Measurements from ENCODE around the gene NAV2. TPM values are rescaled to one million over a fixed set of nuclear protein-coding genes. Genes with fewer than 3 reads are reported as not detected.

Gene NAV2
- polyA plus RNA-seq, 1 donor (not counting 4 experiments of a cell fraction or from before 2014, with no cell fraction given) = 4.0 TPM

- Histone ChIP-seq H3K9me3 (ENCODE audit: control insufficient read depth, low read depth, low read length) (no peaks in the 10 kb centered on the region), H2AFZ (ENCODE audit: control insufficient read depth, low read length) (no peak overlapping the region), H3K4me1 (ENCODE audit: control insufficient read depth, extremely low read depth, insufficient read depth, low read length) (peaks cover 3% of the 10 kb centered on the region), H3K9ac (ENCODE audit: control insufficient read depth, extremely low read depth, insufficient read depth, low read length) (no peak overlapping the region), H3K4me2 (ENCODE audit: control insufficient read depth, extremely low read depth, insufficient read depth, low read depth, low read length) (no peak overlapping the region), H3K79me2 (ENCODE audit: control insufficient read depth, insufficient read depth, low read length) (no peaks in the 10 kb centered on the region), H3K27me3 (ENCODE audit: control insufficient read depth, extremely low read depth, insufficient read depth, low read length) (no peaks in the 10 kb centered on the region), H3K9me1 (ENCODE audit: control insufficient read depth, extremely low read depth, insufficient read depth, low read length) (no peaks in the 10 kb centered on the region), H3K27ac (ENCODE audit: control insufficient read depth, insufficient read depth, low read length) (no peak overlapping the region), H3K36me3 (ENCODE audit: control insufficient read depth in 2 of 2, extremely low read depth in 1 of 2, insufficient read depth in 2 of 2, low read length in 2 of 2) (no peaks in the 10 kb centered on the region), H4K20me1 (ENCODE audit: control insufficient read depth, extremely low read depth, insufficient read depth, low read length) (no peaks in the 10 kb centered on the region), H3K4me3 (ENCODE audit: control insufficient read depth in 2 of 3, extremely low read depth in 1 of 3, insufficient read depth in 2 of 3, low read depth in 1 of 3, low read length in 3 of 3) (no peak overlapping the region)
- TF ChIP-seq CTCF (optimal IDR thresholded peaks at IDR 0.05 in 1 of 3, IDR thresholded peaks at IDR 0.05 in 1 of 3, conservative IDR thresholded peaks at IDR 0.05 in 1 of 3; ENCODE audit: extremely low read depth in 1 of 3, insufficient read depth in 2 of 3, low read length in 3 of 3) = no peak
- TF ChIP-seq EZH2 (IDR thresholded peaks at IDR 0.05; ENCODE audit: low read length) = no peak
- FAIRE-seq (no peak), DNase-seq (ENCODE audit: low read depth, low spot score) (no peak)
- dilution Hi-C loops (cut with MboI; ENCODE audit: extremely low pct_ligation_motif_present, low sequenced_read_pairs) = no loop called here
Observed at GRCh38 chr11:19872512-19873145, 160.0 kb downstream of the NAV2 start.

- H3K4me2 ChIP-seq (ENCODE audit: control insufficient read depth, extremely low read depth, insufficient read depth, low read depth, low read length) = no peak overlapping the region
- H3K9ac ChIP-seq (ENCODE audit: control insufficient read depth, extremely low read depth, insufficient read depth, low read length) = no peak overlapping the region
- FAIRE-seq = no peak
- H3K4me1 ChIP-seq (ENCODE audit: control insufficient read depth, extremely low read depth, insufficient read depth, low read length) = no peaks in the 10 kb centered on the region
- dilution Hi-C loops (cut with MboI; ENCODE audit: extremely low pct_ligation_motif_present, low sequenced_read_pairs) = no loop called here
- H3K9me1 ChIP-seq (ENCODE audit: control insufficient read depth, extremely low read depth, insufficient read depth, low read length) = no peaks in the 10 kb centered on the region
- H3K36me3 ChIP-seq (ENCODE audit: control insufficient read depth in 2 of 2, extremely low read depth in 1 of 2, insufficient read depth in 2 of 2, low read length in 2 of 2) = no peaks in the 10 kb centered on the region
- no peak overlapping the region for H3K27ac ChIP-seq (ENCODE audit: control insufficient read depth, insufficient read depth, low read length)
- H3K9me3 ChIP-seq (ENCODE audit: control insufficient read depth, low read depth, low read length) = no peaks in the 10 kb centered on the region
- H2AFZ ChIP-seq (ENCODE audit: control insufficient read depth, low read length) = no peak overlapping the region
- H3K27me3 ChIP-seq (ENCODE audit: control insufficient read depth, extremely low read depth, insufficient read depth, low read length) = no peaks in the 10 kb centered on the region
- H4K20me1 ChIP-seq (ENCODE audit: control insufficient read depth, extremely low read depth, insufficient read depth, low read length) = no peaks in the 10 kb centered on the region
- no peak overlapping the region for H3K4me3 ChIP-seq (ENCODE audit: control insufficient read depth in 2 of 3, extremely low read depth in 1 of 3, insufficient read depth in 2 of 3, low read depth in 1 of 3, low read length in 3 of 3)
- TF ChIP-seq CTCF (optimal IDR thresholded peaks at IDR 0.05 in 1 of 3, IDR thresholded peaks at IDR 0.05 in 1 of 3, conservative IDR thresholded peaks at IDR 0.05 in 1 of 3; ENCODE audit: extremely low read depth in 1 of 3, insufficient read depth in 2 of 3, low read length in 3 of 3) (no peak), EZH2 (IDR thresholded peaks at IDR 0.05; ENCODE audit: low read length) (no peak)
- H3K79me2 ChIP-seq (ENCODE audit: control insufficient read depth, insufficient read depth, low read length) = no peaks in the 10 kb centered on the region
- no peak for DNase-seq (ENCODE audit: low read depth, low spot score)
Observed at GRCh38 chr11:19873730-19874129, 161.1 kb downstream of the NAV2 start.
